ENCODE results near the gene SH3GL1.

The SH3GL1 gene

DNA sequence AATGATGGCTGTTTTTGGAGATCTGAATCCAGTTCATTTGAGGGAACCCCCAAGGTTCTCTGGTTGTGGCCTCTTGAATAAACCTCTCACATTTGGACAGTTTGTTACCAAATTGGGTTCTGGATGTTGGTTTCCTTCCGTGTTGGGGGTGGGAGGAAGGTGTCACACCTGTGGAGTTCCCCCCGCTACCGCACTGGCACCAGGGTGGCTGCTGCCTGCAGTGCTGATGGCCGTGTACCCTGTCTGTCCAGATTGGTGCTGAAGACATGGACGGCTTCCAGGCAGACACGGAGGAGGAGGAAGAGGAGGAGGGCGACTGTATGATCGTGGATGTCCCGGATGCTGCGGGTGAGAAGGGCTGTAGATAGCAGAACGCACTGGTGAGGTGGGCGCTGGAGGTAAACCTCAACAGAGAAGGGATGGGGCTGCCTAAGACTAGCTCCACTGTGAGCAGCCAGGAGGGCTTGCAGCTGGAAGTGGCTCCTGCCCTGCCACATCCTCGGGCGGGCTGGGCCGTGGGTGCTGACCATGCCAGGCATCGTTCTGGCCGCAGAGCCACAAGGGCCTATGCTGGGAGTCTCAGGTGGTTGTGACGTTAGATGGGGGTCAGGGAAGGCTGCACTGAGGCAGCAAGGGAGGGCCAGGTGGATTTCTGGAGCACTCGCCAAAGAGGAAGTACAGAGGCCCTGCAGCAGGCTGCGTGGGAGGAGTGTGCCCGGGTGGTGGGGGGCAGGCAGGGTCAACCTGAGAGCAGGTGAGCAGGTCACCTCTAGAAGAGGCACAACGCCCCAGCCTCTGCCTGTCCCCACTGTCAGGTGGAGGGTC lies 41.9 kb upstream of the SH3GL1 start:
- ATAC-seq, result no peak; the same call in 2 of the 3 replicates
- no peak for TF ChIP-seq OSR1 (CRISPR knock-in tag; IDR thresholded peaks at IDR 0.05)
- TF ChIP-seq ISL1 (CRISPR knock-in tag; IDR thresholded peaks at IDR 0.05), result no peak
- no peak for TF ChIP-seq ZNF8 (CRISPR knock-in tag; IDR thresholded peaks at IDR 0.05)
- no peak for TF ChIP-seq GLIS3 (CRISPR knock-in tag; IDR thresholded peaks at IDR 0.05)
- no peak for TF ChIP-seq CSDC2 (CRISPR knock-in tag; IDR thresholded peaks at IDR 0.05)
- no peak for TF ChIP-seq ESRRG (CRISPR knock-in tag; IDR thresholded peaks at IDR 0.05)
- TF ChIP-seq RARB (CRISPR knock-in tag; IDR thresholded peaks at IDR 0.05), result no peak
- TF ChIP-seq, protein P1, sequence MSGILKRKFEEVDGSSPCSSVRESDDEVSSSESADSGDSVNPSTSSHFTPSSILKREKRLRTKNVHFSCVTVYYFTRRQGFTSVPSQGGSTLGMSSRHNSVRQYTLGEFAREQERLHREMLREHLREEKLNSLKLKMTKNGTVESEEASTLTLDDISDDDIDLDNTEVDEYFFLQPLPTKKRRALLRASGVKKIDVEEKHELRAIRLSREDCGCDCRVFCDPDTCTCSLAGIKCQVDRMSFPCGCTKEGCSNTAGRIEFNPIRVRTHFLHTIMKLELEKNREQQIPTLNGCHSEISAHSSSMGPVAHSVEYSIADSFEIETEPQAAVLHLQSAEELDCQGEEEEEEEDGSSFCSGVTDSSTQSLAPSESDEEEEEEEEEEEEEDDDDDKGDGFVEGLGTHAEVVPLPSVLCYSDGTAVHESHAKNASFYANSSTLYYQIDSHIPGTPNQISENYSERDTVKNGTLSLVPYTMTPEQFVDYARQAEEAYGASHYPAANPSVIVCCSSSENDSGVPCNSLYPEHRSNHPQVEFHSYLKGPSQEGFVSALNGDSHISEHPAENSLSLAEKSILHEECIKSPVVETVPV (CRISPR knock-in tag; IDR thresholded peaks at IDR 0.05), result no peak
- TF ChIP-seq ZNF70 (CRISPR knock-in tag; IDR thresholded peaks at IDR 0.05), result no peak
- TF ChIP-seq ZFP3 (CRISPR knock-in tag; IDR thresholded peaks at IDR 0.05), result no peak
- no peak for TF ChIP-seq PPARA (CRISPR knock-in tag; IDR thresholded peaks at IDR 0.05; ENCODE audit: borderline replicate concordance)
- TF ChIP-seq, protein P2, sequence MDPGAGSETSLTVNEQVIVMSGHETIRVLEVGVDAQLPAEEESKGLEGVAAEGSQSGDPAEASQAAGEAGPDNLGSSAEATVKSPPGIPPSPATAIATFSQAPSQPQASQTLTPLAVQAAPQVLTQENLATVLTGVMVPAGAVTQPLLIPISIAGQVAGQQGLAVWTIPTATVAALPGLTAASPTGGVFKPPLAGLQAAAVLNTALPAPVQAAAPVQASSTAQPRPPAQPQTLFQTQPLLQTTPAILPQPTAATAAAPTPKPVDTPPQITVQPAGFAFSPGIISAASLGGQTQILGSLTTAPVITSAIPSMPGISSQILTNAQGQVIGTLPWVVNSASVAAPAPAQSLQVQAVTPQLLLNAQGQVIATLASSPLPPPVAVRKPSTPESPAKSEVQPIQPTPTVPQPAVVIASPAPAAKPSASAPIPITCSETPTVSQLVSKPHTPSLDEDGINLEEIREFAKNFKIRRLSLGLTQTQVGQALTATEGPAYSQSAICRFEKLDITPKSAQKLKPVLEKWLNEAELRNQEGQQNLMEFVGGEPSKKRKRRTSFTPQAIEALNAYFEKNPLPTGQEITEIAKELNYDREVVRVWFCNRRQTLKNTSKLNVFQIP (CRISPR knock-in tag; IDR thresholded peaks at IDR 0.05; ENCODE audit: borderline replicate concordance, low read depth), result no peak

DNA sequence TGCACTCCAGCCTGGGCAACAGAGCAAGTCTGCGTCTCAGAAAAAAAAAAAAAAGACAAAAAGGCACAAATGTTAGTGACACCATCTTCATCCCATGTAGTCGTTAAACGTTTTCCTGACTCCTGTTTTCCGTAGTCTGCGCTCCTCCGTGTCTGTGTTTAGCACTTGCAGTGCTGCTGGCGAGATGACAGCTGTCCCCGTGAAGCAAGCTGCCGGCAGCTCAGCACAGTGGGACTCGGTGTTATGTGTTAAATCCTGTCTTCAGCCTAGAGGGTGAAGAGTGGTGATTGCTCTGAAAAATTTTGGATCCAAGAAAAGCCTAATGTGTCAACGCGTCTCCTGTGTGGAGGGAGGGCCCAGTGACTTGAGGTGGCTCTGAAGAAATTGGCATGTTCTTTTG lies 38.9 kb upstream of the SH3GL1 start:
- ATAC-seq, result no peak
- TF ChIP-seq PPARA (CRISPR knock-in tag; IDR thresholded peaks at IDR 0.05; ENCODE audit: borderline replicate concordance), result no peak
- no peak for TF ChIP-seq CSDC2 (CRISPR knock-in tag; IDR thresholded peaks at IDR 0.05)
- no peak for TF ChIP-seq OSR1 (CRISPR knock-in tag; IDR thresholded peaks at IDR 0.05)
- TF ChIP-seq ZFP30 (CRISPR knock-in tag; IDR thresholded peaks at IDR 0.05), result no peak
- no peak for TF ChIP-seq ESRRG (CRISPR knock-in tag; IDR thresholded peaks at IDR 0.05)
- TF ChIP-seq ZNF70 (CRISPR knock-in tag; IDR thresholded peaks at IDR 0.05), result no peak
- no peak for TF ChIP-seq GLIS3 (CRISPR knock-in tag; IDR thresholded peaks at IDR 0.05)
- TF ChIP-seq, protein P3, sequence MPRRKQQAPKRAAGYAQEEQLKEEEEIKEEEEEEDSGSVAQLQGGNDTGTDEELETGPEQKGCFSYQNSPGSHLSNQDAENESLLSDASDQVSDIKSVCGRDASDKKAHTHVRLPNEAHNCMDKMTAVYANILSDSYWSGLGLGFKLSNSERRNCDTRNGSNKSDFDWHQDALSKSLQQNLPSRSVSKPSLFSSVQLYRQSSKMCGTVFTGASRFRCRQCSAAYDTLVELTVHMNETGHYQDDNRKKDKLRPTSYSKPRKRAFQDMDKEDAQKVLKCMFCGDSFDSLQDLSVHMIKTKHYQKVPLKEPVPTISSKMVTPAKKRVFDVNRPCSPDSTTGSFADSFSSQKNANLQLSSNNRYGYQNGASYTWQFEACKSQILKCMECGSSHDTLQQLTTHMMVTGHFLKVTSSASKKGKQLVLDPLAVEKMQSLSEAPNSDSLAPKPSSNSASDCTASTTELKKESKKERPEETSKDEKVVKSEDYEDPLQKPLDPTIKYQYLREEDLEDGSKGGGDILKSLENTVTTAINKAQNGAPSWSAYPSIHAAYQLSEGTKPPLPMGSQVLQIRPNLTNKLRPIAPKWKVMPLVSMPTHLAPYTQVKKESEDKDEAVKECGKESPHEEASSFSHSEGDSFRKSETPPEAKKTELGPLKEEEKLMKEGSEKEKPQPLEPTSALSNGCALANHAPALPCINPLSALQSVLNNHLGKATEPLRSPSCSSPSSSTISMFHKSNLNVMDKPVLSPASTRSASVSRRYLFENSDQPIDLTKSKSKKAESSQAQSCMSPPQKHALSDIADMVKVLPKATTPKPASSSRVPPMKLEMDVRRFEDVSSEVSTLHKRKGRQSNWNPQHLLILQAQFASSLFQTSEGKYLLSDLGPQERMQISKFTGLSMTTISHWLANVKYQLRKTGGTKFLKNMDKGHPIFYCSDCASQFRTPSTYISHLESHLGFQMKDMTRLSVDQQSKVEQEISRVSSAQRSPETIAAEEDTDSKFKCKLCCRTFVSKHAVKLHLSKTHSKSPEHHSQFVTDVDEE (CRISPR knock-in tag; IDR thresholded peaks at IDR 0.05), result no peak
- no peak for TF ChIP-seq RARB (CRISPR knock-in tag; IDR thresholded peaks at IDR 0.05)
- TF ChIP-seq, protein P4, sequence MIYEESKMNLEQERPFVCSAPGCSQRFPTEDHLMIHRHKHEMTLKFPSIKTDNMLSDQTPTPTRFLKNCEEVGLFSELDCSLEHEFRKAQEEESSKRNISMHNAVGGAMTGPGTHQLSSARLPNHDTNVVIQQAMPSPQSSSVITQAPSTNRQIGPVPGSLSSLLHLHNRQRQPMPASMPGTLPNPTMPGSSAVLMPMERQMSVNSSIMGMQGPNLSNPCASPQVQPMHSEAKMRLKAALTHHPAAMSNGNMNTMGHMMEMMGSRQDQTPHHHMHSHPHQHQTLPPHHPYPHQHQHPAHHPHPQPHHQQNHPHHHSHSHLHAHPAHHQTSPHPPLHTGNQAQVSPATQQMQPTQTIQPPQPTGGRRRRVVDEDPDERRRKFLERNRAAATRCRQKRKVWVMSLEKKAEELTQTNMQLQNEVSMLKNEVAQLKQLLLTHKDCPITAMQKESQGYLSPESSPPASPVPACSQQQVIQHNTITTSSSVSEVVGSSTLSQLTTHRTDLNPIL (CRISPR knock-in tag; IDR thresholded peaks at IDR 0.05; ENCODE audit: low read depth), result no peak
- no peak for TF ChIP-seq ZC3H10 (CRISPR knock-in tag; IDR thresholded peaks at IDR 0.05)

DNA sequence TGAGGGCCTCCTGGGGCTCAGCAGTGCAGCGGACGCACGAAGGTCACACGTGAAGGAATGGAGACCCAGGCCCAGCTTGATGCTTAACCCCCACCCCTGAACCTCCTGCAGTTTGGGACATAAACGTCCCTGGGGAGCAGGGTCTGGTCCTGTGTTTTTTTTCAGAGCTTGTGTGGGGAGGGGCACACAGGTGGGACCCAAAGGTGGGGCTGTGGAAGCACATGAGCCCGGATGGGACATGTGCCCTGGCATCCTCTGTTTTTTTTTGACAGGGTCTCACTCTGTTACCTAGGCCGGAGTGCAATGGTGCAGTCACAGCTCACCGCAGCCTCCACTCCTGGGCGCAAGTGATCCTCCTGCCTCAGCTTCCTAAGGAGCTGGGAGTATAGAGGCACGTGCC lies 36.8 kb upstream of the SH3GL1 start:
- no peak for ATAC-seq
- no peak for TF ChIP-seq ZFP3 (CRISPR knock-in tag; IDR thresholded peaks at IDR 0.05)
- no peak for TF ChIP-seq CSDC2 (CRISPR knock-in tag; IDR thresholded peaks at IDR 0.05)
- no peak for TF ChIP-seq ESRRG (CRISPR knock-in tag; IDR thresholded peaks at IDR 0.05)
- TF ChIP-seq ZNF565 (CRISPR knock-in tag; conservative IDR thresholded peaks at IDR 0.05; ENCODE audit: low read depth), result no peak
- no peak for TF ChIP-seq TCF4 (CRISPR knock-in tag; IDR thresholded peaks at IDR 0.05; ENCODE audit: borderline replicate concordance)
- TF ChIP-seq, protein P3 (CRISPR knock-in tag; IDR thresholded peaks at IDR 0.05), result no peak

Data from SK-N-SH treated with all-trans-retinoic acid at 6 μM for 48 hours (cell line).